ENCODE results near the gene MAML3.

Gene MAML3

GRCh38 chr4:139809757-139810140, 344.2 kb downstream of the MAML3 start:
- H3K4me3 ChIP-seq (replicated peaks; ENCODE audit: low read depth, low read length) = no peak overlapping the region
- TF ChIP-seq CTCF (IDR thresholded peaks at IDR 0.05; ENCODE audit: low read depth, low read length, missing control alignments) = no peak
- DNase-seq (ENCODE audit: extremely low read depth, low read depth) = no peak

- no peak for TF ChIP-seq CTCF (IDR thresholded peaks at IDR 0.05; ENCODE audit: low read depth, low read length, missing control alignments)
- H3K4me3 ChIP-seq (replicated peaks; ENCODE audit: low read depth, low read length) = no peak overlapping the region
- DNase-seq (ENCODE audit: extremely low read depth, low read depth) = no peak
Measured at GRCh38 chr4:139808808-139809756, 344.9 kb downstream of the MAML3 start.

- DNase-seq (ENCODE audit: extremely low read depth, low read depth) = no peak
- TF ChIP-seq CTCF (IDR thresholded peaks at IDR 0.05; ENCODE audit: low read depth, low read length, missing control alignments) = no peak
- no peak overlapping the region for H3K4me3 ChIP-seq (replicated peaks; ENCODE audit: low read depth, low read length)
Measured at GRCh38 chr4:139808381-139808807, 345.6 kb downstream of the MAML3 start.

- DNase-seq (ENCODE audit: extremely low read depth, low read depth) = no peak
- TF ChIP-seq CTCF (IDR thresholded peaks at IDR 0.05; ENCODE audit: low read depth, low read length, missing control alignments) = no peak
- H3K4me3 ChIP-seq (replicated peaks; ENCODE audit: low read depth, low read length) = no peak overlapping the region
Measured at GRCh38 chr4:139807483-139807882, 346.5 kb downstream of the MAML3 start.

GRCh38 chr4:139806929-139807328, 347.1 kb downstream of the MAML3 start:
- DNase-seq (ENCODE audit: extremely low read depth, low read depth) = no peak
- no peak overlapping the region for H3K4me3 ChIP-seq (replicated peaks; ENCODE audit: low read depth, low read length)
- no peak for TF ChIP-seq CTCF (IDR thresholded peaks at IDR 0.05; ENCODE audit: low read depth, low read length, missing control alignments)

- H3K4me3 ChIP-seq (replicated peaks; ENCODE audit: low read depth, low read length) = no peak overlapping the region
- no peak for DNase-seq (ENCODE audit: extremely low read depth, low read depth)
- no peak for TF ChIP-seq CTCF (IDR thresholded peaks at IDR 0.05; ENCODE audit: low read depth, low read length, missing control alignments)
Measured at GRCh38 chr4:139802931-139803330, 351.1 kb downstream of the MAML3 start.

All from HFF-Myc (cell line).